Testis (tissue), 3 donors: Measurements from ENCODE around the gene ACTL8. TPM values are rescaled to one million over a fixed set of nuclear protein-coding genes. Genes with fewer than 3 reads are reported as not detected.

ENCODE experiments used
- DNase-seq: peaks from one replicate; pipeline ENCODE4 v3.0.0-alpha.2; 2019
- H3K27ac ChIP-seq, 2 donors: fragments of 200-600 bp; sonication (generic); one replicate each; pipeline ENCODE4 v1.5.1; 2019
- H3K27me3 ChIP-seq: fragments of 200-600 bp; sonication (generic); one replicate; pipeline ENCODE4 v1.5.1; 2019
- H3K36me3 ChIP-seq: fragments of 200-600 bp; sonication (generic); one replicate; pipeline ENCODE4 v1.5.1; 2017; ENCODE audit warnings: low read depth; ENCODE audit errors: missing control alignments
- H3K4me1 ChIP-seq: fragments of 200-600 bp; sonication (generic); one replicate; pipeline ENCODE4 v1.5.1; 2019
- H3K4me3 ChIP-seq, 2 donors: fragments of 200-600 bp; sonication (generic); one replicate each; pipeline ENCODE4 v1.5.1; 2017 to 2019
- H3K9me3 ChIP-seq: fragments of 200-600 bp; sonication (generic); one replicate; pipeline ENCODE4 v1.5.1; 2017
- POLR2A ChIP-seq: fragments of 450-650 bp; IDR thresholded peaks from one replicate; pipeline ENCODE4 v1.6.1; 2017; ENCODE audit warnings: antibody characterized with exemption, mild to moderate bottlenecking, moderate library complexity
- WGBS, 2 donors: methylation state at CpG; one replicate each; pipeline ENCODE4 v1.1.5; 2018; 5-methylcytosine and 5-hydroxymethylcytosine counted together
- intact Hi-C: fragments of 100-400 bp; cut with DNase I; formaldehyde crosslinking; loops from one replicate; pipeline ENCODE4 v1.15.1; 2023; ENCODE audit warnings: low total_unique reads
- polyA plus RNA-seq: library from polyadenylated mRNA; stranded (reverse); fragments of 350-450 nt; fragmentation: Illumina TruSeq; extraction: RNeasy Lipid Tissue Mini Kit (QIAGEN cat#74804); gene quantifications from one replicate; pipeline ENCODE4 v1.2.3, GENCODE V29; 2014; ENCODE audit warnings: low read depth, low replicate concordance; ENCODE audit not compliant: insufficient read depth
- total RNA-seq, 2 donors: library from RNA; depleted of rRNA; stranded (reverse); fragments of >200 nt; gene quantifications; one replicate each; pipeline ENCODE4 v1.2.3, GENCODE V29; 2016
- TF ChIP-seq, protein P1 (sequence below), 3 experiments: fragments of 450-650 bp in 2 of 3; fragments of 200-600 bp in 1 of 3; sonication (generic) in 1 of 3; IDR thresholded peaks; one replicate each; pipeline ENCODE4 v1.5.1; 2016 to 2019; ENCODE audit warnings: antibody characterized with exemption in 3 of 3, mild to moderate bottlenecking in 2 of 3, moderate library complexity in 1 of 3

The ACTL8 gene
- total and polyA plus RNA-seq, 3 donors from 2014 or later, result 10.9 to 12.8 (median 12.6) TPM

DNA sequence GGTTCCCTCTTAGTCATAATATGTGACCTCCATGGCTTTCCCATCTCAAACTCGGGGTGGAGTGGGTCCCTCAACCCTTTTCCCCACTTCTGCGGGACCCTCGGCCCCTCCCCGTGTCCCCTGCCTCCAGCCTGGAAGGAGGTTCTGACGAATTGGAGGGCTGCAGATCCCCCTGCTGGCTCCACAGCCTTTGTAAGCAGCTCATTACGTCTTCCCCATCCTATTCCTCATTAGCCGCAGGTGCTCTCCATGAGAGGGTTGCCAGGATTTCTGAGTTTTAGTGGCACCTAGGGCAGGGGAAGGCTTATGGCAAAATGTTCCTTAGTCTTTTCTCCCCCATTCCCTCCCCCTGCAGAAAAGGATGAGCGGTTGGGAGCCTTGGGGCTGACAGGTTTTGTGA is 8.3 kb downstream of the ACTL8 start:
- Histone ChIP-seq H3K27me3 (no peaks in the 10 kb centered on the region), H3K36me3 (no peaks in the 10 kb centered on the region), H3K4me3 (no peak overlapping the region), H3K4me1 (no peaks in the 10 kb centered on the region), H3K27ac (no peak overlapping the region), H3K9me3 (no peaks in the 10 kb centered on the region)
- no peak for TF ChIP-seq POLR2A
- TF ChIP-seq, protein P1, sequence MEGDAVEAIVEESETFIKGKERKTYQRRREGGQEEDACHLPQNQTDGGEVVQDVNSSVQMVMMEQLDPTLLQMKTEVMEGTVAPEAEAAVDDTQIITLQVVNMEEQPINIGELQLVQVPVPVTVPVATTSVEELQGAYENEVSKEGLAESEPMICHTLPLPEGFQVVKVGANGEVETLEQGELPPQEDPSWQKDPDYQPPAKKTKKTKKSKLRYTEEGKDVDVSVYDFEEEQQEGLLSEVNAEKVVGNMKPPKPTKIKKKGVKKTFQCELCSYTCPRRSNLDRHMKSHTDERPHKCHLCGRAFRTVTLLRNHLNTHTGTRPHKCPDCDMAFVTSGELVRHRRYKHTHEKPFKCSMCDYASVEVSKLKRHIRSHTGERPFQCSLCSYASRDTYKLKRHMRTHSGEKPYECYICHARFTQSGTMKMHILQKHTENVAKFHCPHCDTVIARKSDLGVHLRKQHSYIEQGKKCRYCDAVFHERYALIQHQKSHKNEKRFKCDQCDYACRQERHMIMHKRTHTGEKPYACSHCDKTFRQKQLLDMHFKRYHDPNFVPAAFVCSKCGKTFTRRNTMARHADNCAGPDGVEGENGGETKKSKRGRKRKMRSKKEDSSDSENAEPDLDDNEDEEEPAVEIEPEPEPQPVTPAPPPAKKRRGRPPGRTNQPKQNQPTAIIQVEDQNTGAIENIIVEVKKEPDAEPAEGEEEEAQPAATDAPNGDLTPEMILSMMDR (IDR thresholded peaks at IDR 0.05), result no peak
- DNase-seq, result no peak
- intact Hi-C loops, result no loop called here
- WGBS, 2 donors, result 72 to 78% methylated on average over 8 of the region's 8 CpGs

- intact Hi-C loops, result no loop called here
- Histone ChIP-seq H3K4me1 (no peaks in the 10 kb centered on the region), H3K4me3 (no peak overlapping the region), H3K36me3 (no peaks in the 10 kb centered on the region), H3K27ac (no peak overlapping the region), H3K9me3 (no peaks in the 10 kb centered on the region), H3K27me3 (no peaks in the 10 kb centered on the region)
- DNase-seq, result no peak
- 90 to 92% methylated on average over 5 of the region's 5 CpGs for WGBS, 2 donors
- TF ChIP-seq, protein P1 (IDR thresholded peaks at IDR 0.05), result no peak
- no peak for TF ChIP-seq POLR2A
Observed at GRCh38 chr1:17763995-17764394, 8.9 kb downstream of the ACTL8 start.

DNA sequence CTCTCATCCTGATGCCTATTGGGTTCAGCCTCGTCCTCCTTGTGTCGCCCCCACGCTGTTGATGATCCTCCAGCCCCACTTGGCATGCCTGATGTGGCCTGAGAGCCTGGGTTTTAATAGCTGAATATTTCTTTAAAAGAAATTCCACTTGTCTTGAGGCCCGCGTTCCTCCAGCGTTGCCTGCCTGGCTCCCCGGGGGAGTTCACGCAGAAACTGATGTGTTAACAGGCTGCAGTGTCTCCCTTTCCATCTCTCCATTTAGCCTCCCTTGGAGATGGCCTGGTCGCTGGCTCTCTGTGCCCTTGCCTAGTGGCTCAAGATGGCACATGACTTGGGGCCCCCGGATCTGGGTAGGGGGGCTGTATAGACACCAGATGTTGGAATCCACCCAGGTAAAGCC is 9.5 kb downstream of the ACTL8 start:
- no peaks in the 10 kb centered on the region for H3K36me3 ChIP-seq
- no peak overlapping the region for H3K4me3 ChIP-seq
- H3K27ac ChIP-seq, result no peak overlapping the region
- 62 to 66% methylated on average over 10 of the region's 10 CpGs for WGBS, 2 donors
- H3K27me3 ChIP-seq, result no peaks in the 10 kb centered on the region
- H3K9me3 ChIP-seq, result no peaks in the 10 kb centered on the region
- TF ChIP-seq POLR2A, result no peak
- TF ChIP-seq, protein P1 (IDR thresholded peaks at IDR 0.05), result no peak
- intact Hi-C loops, result no loop called here
- H3K4me1 ChIP-seq, result no peaks in the 10 kb centered on the region
- no peak for DNase-seq

DNA sequence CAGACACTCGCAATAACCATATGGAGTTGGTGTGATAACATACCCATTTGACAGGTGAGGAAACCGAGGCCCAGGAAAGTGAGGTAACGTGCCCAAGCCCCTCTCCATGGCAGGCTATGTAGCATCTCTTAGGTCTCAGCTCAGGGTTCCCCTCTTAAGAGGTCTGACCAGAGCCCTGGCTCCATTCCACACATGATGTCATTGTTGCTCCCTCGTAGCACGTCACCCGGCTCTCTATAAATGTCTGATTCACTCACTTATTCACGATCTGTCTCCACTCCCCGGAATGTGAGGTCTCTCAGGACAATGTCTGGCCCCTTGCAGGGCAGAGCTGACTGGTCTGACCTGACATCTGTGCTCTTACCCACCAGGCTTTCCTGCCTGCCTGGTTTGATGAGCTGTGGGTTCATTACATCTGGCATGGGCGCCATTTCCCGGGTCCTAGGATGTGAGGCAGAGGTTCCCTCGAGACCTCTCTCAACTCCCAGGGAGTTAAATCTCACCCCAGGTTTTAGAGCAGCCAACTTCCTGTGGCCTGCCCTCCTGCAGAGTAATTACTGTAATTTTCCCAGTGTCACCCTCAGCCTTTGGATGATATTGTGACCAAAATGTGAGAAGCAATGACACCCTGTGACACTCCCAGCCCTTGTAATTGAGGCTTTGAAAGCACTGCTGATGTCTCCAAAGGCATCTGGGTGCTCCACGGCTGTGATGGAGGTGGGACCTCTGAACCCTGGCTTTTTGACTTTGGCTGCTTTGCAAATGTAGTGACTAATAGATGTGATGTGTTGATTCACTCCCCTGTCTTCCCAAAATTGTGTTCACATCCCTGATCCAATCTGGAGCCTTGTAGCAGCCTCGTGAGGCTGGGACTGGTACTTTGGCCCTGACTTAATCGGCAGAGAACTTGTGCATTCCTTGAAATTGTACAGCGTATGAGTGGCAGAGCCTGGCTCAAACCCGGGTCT is 10.6 kb downstream of the ACTL8 start:
- WGBS, 2 donors, result 82 to 84% methylated on average over 16 of the region's 16 CpGs
- Histone ChIP-seq H3K4me1 (no peaks in the 10 kb centered on the region), H3K4me3 (no peak overlapping the region), H3K27ac (no peak overlapping the region), H3K27me3 (no peaks in the 10 kb centered on the region), H3K9me3 (no peaks in the 10 kb centered on the region), H3K36me3 (no peaks in the 10 kb centered on the region)
- TF ChIP-seq, protein P1 (IDR thresholded peaks at IDR 0.05), result no peak
- TF ChIP-seq POLR2A, result no peak
- intact Hi-C loops, result no loop called here
- no peak for DNase-seq
